H9 (cell line): ENCODE measurements around the gene NPRL2. TPM values are rescaled to one million over a fixed set of nuclear protein-coding genes. Genes with fewer than 3 reads are reported as not detected.

Experiments
- DNase-seq: peaks from one replicate; pipeline ENCODE4 v3.0.0-alpha.2; 2017
- H2AFZ ChIP-seq: one replicate; pipeline ENCODE4 v1.6.1; 2013; ENCODE audit warnings: mild to moderate bottlenecking, low read length, control low read depth, moderate library complexity
- H2AK5ac ChIP-seq: 2 replicates; pipeline ENCODE4 v1.6.1; 2013; ENCODE audit warnings: low read length, control low read depth, mixed read lengths; ENCODE audit not compliant: insufficient read length
- H2BK120ac ChIP-seq: one replicate; pipeline ENCODE4 v1.6.1; 2013; ENCODE audit warnings: low read depth, mild to moderate bottlenecking, low read length, control low read depth, inconsistent platforms; ENCODE audit not compliant: poor library complexity, severe bottlenecking
- H2BK12ac ChIP-seq: 2 replicates; pipeline ENCODE4 v1.6.1; 2013; ENCODE audit warnings: low read length, control low read depth, mixed read lengths, low read depth; ENCODE audit not compliant: insufficient read length
- H2BK15ac ChIP-seq: 2 replicates; pipeline ENCODE4 v1.6.1; 2013; ENCODE audit warnings: low read depth, low read length, control low read depth
- H2BK20ac ChIP-seq: one replicate; pipeline ENCODE4 v1.6.1; 2013; ENCODE audit warnings: low read depth, mild to moderate bottlenecking, low read length, control low read depth, inconsistent platforms; ENCODE audit not compliant: poor library complexity, severe bottlenecking
- H2BK5ac ChIP-seq: 2 replicates; pipeline ENCODE4 v1.6.1; 2013; ENCODE audit warnings: low read length, control low read depth, mixed read lengths; ENCODE audit not compliant: insufficient read length
- H3K14ac ChIP-seq: 2 replicates; pipeline ENCODE4 v1.6.1; 2013; ENCODE audit warnings: low read length, control low read depth; ENCODE audit not compliant: insufficient read depth
- H3K18ac ChIP-seq: 2 replicates; pipeline ENCODE4 v1.6.1; 2013; ENCODE audit warnings: low read depth, mild to moderate bottlenecking, mixed read lengths, low read length, control low read depth; ENCODE audit not compliant: insufficient read length
- H3K23ac ChIP-seq: 2 replicates; pipeline ENCODE4 v1.6.1; 2013; ENCODE audit warnings: low read length, control low read depth, mixed read lengths, low read depth; ENCODE audit not compliant: insufficient read length
- H3K23me2 ChIP-seq: 2 replicates; pipeline ENCODE4 v1.6.1; 2013; ENCODE audit warnings: low read depth, mild to moderate bottlenecking, mixed read lengths, low read length, control low read depth; ENCODE audit not compliant: insufficient read length, poor library complexity, severe bottlenecking
- H3K27ac ChIP-seq: 2 replicates; pipeline ENCODE4 v1.5.1; 2013; ENCODE audit warnings: low read length, control low read depth, mixed read lengths, low read depth; ENCODE audit not compliant: insufficient read length
- H3K27me3 ChIP-seq: 2 replicates; pipeline ENCODE4 v1.6.1; 2013; ENCODE audit warnings: low read length, control low read depth, inconsistent platforms; ENCODE audit not compliant: insufficient read depth
- H3K4ac ChIP-seq: 2 replicates; pipeline ENCODE4 v1.6.1; 2013; ENCODE audit warnings: low read depth, mild to moderate bottlenecking, control low read depth, inconsistent platforms, low read length, moderate library complexity
- H3K4me1 ChIP-seq: 2 replicates; pipeline ENCODE4 v1.6.1; 2013; ENCODE audit warnings: low read length, control low read depth, inconsistent platforms; ENCODE audit not compliant: insufficient read depth
- H3K4me2 ChIP-seq: 2 replicates; pipeline ENCODE4 v1.6.1; 2013; ENCODE audit warnings: low read length, control low read depth, mixed read lengths; ENCODE audit not compliant: insufficient read length, insufficient read depth
- H3K56ac ChIP-seq: 2 replicates; pipeline ENCODE4 v1.6.1; 2013; ENCODE audit warnings: low read depth, mild to moderate bottlenecking, mixed read lengths, low read length, control low read depth; ENCODE audit not compliant: insufficient read length
- H3K79me1 ChIP-seq: 2 replicates; pipeline ENCODE4 v1.6.1; 2013; ENCODE audit warnings: low read depth, mild to moderate bottlenecking, moderate library complexity, low read length, control low read depth, inconsistent platforms; ENCODE audit not compliant: insufficient read depth, poor library complexity, severe bottlenecking
- H3K79me2 ChIP-seq: 2 replicates; pipeline ENCODE4 v1.6.1; 2013; ENCODE audit warnings: low read length, control low read depth, inconsistent platforms; ENCODE audit not compliant: insufficient read depth
- H3K9ac ChIP-seq: 2 replicates; pipeline ENCODE4 v1.6.1; 2013; ENCODE audit warnings: low read length, control low read depth, mixed read lengths; ENCODE audit not compliant: insufficient read length; ENCODE audit errors: extremely low read depth
- H3K9me3 ChIP-seq: one replicate; pipeline ENCODE4 v1.6.1; 2013; ENCODE audit warnings: low read depth, low read length, inconsistent platforms; ENCODE audit not compliant: control insufficient read depth
- H3T11ph ChIP-seq: one replicate; pipeline ENCODE4 v1.6.1; 2013; ENCODE audit warnings: mild to moderate bottlenecking, low read length, control low read depth, inconsistent platforms
- H4K20me1 ChIP-seq: one replicate; pipeline ENCODE4 v1.6.1; 2013; ENCODE audit not compliant: control insufficient read depth, insufficient read length, insufficient read depth
- H4K5ac ChIP-seq: 2 replicates; pipeline ENCODE4 v1.6.1; 2013; ENCODE audit warnings: low read depth, mild to moderate bottlenecking, mixed read lengths, low read length, control low read depth; ENCODE audit not compliant: insufficient read length
- H4K8ac ChIP-seq: replicated peaks from 2 replicates; pipeline ENCODE4 v1.6.1; 2013; ENCODE audit warnings: low read length, control low read depth, mixed read lengths, low read depth; ENCODE audit not compliant: insufficient read length
- H4K91ac ChIP-seq: 2 replicates; pipeline ENCODE4 v1.6.1; 2013; ENCODE audit warnings: low read depth, mild to moderate bottlenecking, moderate library complexity, mixed read lengths, low read length, control low read depth; ENCODE audit not compliant: insufficient read length
- H3K27ac Mint-ChIP-seq, 3 experiments: 2 replicates in 2 of 3; 3 replicates in 1 of 3; pipeline ENCODE4 v1.8.0; 2020 to 2021; ENCODE audit warnings: mixed read lengths in 3 of 3, mild to moderate bottlenecking in 1 of 3, moderate library complexity in 1 of 3
- H3K27me3 Mint-ChIP-seq: 2 replicates; pipeline ENCODE4 v1.8.0; 2021; ENCODE audit warnings: low read depth, mild to moderate bottlenecking, moderate library complexity, mixed read lengths
- H3K36me3 Mint-ChIP-seq, 3 experiments: 2 replicates in 2 of 3; 3 replicates in 1 of 3; pipeline ENCODE4 v1.8.0; 2020 to 2021; ENCODE audit warnings: low read depth in 3 of 3, mixed read lengths in 3 of 3; ENCODE audit not compliant: insufficient read depth in 1 of 3
- H3K4me1 Mint-ChIP-seq, 2 experiments: 2 replicates each; pipeline ENCODE4 v1.8.0; 2020; ENCODE audit warnings: mixed read lengths in 2 of 2
- H3K4me3 Mint-ChIP-seq, 2 experiments: 2 replicates in 1 of 2; 3 replicates in 1 of 2; pipeline ENCODE4 v1.8.0; 2020 to 2021; ENCODE audit warnings: mild to moderate bottlenecking in 2 of 2, mixed read lengths in 2 of 2, moderate library complexity in 1 of 2
- H3K9me3 Mint-ChIP-seq, 2 experiments: 2 replicates in 1 of 2; 3 replicates in 1 of 2; pipeline ENCODE4 v1.8.0; 2020; ENCODE audit warnings: mild to moderate bottlenecking in 2 of 2, mixed read lengths in 2 of 2, moderate library complexity in 1 of 2
- WGBS: extraction: QIAGEN DNeasy Blood & Tissue Kit; methylation state at CpG from one replicate; pipeline ENCODE4 v1.1.7; 2013; ENCODE audit warnings: missing lambda C conversion rate, low lambda C conversion rate, mixed read lengths; ENCODE audit not compliant: insufficient read length; ENCODE audit errors: extremely low coverage; 5-methylcytosine and 5-hydroxymethylcytosine counted together
- total RNA-seq: library from RNA; stranded (reverse); gene quantifications from 2 replicates; pipeline ENCODE4 v1.2.1, GENCODE V29; 2021
- TF ChIP-seq, protein P1 (sequence below): fragments of 200-600 bp; sonication (generic); conservative IDR thresholded peaks from 3 replicates; pipeline ENCODE4 v1.8.0; 2021; ENCODE audit warnings: antibody characterized with exemption, mild to moderate bottlenecking

The NPRL2 gene
- total RNA-seq, 1 experiment from 2014 or later = 23.4 TPM

- H3K9me3 ChIP-seq = no peaks in the 10 kb centered on the region
- H3K18ac ChIP-seq = no peak overlapping the region
- H2BK12ac ChIP-seq = no peak overlapping the region
- peaks cover 6% of the 10 kb centered on the region for H3K27me3 Mint-ChIP-seq
- no peak overlapping the region for H3K23ac ChIP-seq
- H2BK15ac ChIP-seq = no peak overlapping the region
- H3K4me2 ChIP-seq = peak overlapping the region; percentile 74
- no peaks in the 10 kb centered on the region for H3K79me1 ChIP-seq
- no peak for DNase-seq
- no peak overlapping the region for H2BK120ac ChIP-seq
- H2AK5ac ChIP-seq = no peak overlapping the region
- H3K36me3 Mint-ChIP-seq = peaks cover 16 to 35% (median 28%) of the 10 kb centered on the region in 3 experiments; a peak in 6 of 7 replicates
- TF ChIP-seq, protein P1, sequence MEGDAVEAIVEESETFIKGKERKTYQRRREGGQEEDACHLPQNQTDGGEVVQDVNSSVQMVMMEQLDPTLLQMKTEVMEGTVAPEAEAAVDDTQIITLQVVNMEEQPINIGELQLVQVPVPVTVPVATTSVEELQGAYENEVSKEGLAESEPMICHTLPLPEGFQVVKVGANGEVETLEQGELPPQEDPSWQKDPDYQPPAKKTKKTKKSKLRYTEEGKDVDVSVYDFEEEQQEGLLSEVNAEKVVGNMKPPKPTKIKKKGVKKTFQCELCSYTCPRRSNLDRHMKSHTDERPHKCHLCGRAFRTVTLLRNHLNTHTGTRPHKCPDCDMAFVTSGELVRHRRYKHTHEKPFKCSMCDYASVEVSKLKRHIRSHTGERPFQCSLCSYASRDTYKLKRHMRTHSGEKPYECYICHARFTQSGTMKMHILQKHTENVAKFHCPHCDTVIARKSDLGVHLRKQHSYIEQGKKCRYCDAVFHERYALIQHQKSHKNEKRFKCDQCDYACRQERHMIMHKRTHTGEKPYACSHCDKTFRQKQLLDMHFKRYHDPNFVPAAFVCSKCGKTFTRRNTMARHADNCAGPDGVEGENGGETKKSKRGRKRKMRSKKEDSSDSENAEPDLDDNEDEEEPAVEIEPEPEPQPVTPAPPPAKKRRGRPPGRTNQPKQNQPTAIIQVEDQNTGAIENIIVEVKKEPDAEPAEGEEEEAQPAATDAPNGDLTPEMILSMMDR = no peak
- no peak overlapping the region for H3T11ph ChIP-seq
- H2BK20ac ChIP-seq = no peak overlapping the region
- H3K56ac ChIP-seq = no peak overlapping the region
- no peak overlapping the region for H3K4ac ChIP-seq
- no peak overlapping the region for H4K5ac ChIP-seq
- H4K91ac ChIP-seq = no peak overlapping the region
- H3K79me2 ChIP-seq = no peaks in the 10 kb centered on the region
- no peak overlapping the region for H3K27ac Mint-ChIP-seq
- H3K23me2 ChIP-seq = peaks cover 10% of the 10 kb centered on the region
- H3K27ac ChIP-seq = no peak overlapping the region
- H2AFZ ChIP-seq = no peak overlapping the region
- peak overlapping the region; percentile 94 to 96 for H3K4me3 Mint-ChIP-seq
- H4K20me1 ChIP-seq = no peaks in the 10 kb centered on the region
- no peaks in the 10 kb centered on the region for H3K27me3 ChIP-seq
- H3K4me1 ChIP-seq = no peaks in the 10 kb centered on the region; the same call in 1 of the 2 replicates
- H3K9me3 Mint-ChIP-seq = no peaks in the 10 kb centered on the region
- WGBS = no CpG with 5 or more reads among the region's 11 CpGs
- no peak overlapping the region for H2BK5ac ChIP-seq
- peaks cover 14 to 16% of the 10 kb centered on the region in 2 experiments for H3K4me1 Mint-ChIP-seq
- H3K14ac ChIP-seq = no peak overlapping the region
- no peak overlapping the region for H3K9ac ChIP-seq
- no peak overlapping the region for H4K8ac ChIP-seq
Measured at GRCh38 chr3:50351323-50351697, 735 bp upstream of the NPRL2 start.
